Panc1 (cell line): ENCODE data around the gene PHETA2.
"Not testable (repeated sequence)": the region's sequence is repeated elsewhere in the genome, so short reads cannot be mapped to it uniquely, and the experiment has no call there.

Source experiments
- CTCF ChIP-seq: fragments of 450-650 bp; IDR thresholded peaks from 2 replicates; pipeline ENCODE4 v1.5.1; 2017; ENCODE audit warnings: mild to moderate bottlenecking
- POLR2AphosphoS5 ChIP-seq: IDR thresholded peaks from 2 replicates; pipeline ENCODE4 v1.6.1; 2012; ENCODE audit warnings: mild to moderate bottlenecking, low read depth, low read length, moderate library complexity
- REST ChIP-seq, 2 experiments: IDR thresholded peaks; 2 replicates each; pipeline ENCODE4 v1.6.1; 2011 to 2012; ENCODE audit warnings: low read depth in 2 of 2, control low read depth in 1 of 2, low read length in 1 of 2, mild to moderate bottlenecking in 1 of 2, moderate library complexity in 1 of 2; ENCODE audit not compliant: insufficient read depth in 1 of 2

GRCh38 chr22:42123529-42123928, 49.5 kb downstream of the PHETA2 start:
- TF ChIP-seq POLR2AphosphoS5; CTCF; REST (IDR thresholded peaks at IDR 0.05; ENCODE audit: insufficient read depth in 1 of 2, low read depth in 2 of 2, low read length in 1 of 2): not testable (repeated sequence)
